Neural cell (in vitro differentiated cells): ENCODE data around the gene PSENEN. TPM values are rescaled to one million over a fixed set of nuclear protein-coding genes. Genes with fewer than 3 reads are reported as not detected.

Source experiments
- H2AFZ ChIP-seq: fragments of 200-600, 300-800 bp; sonication (generic), shearing (Covaris generic); 2 replicates; pipeline ENCODE4 v1.6.0; 2014; ENCODE audit warnings: low read depth, mild to moderate bottlenecking, antibody characterized with exemption, low read length, moderate library complexity
- H3F3A ChIP-seq: fragments of 200-600 bp; shearing (Covaris generic); 2 replicates; pipeline ENCODE4 v1.6.1; 2016; ENCODE audit warnings: mild to moderate bottlenecking, moderate library complexity, mixed read lengths, antibody characterized with exemption, low read length; ENCODE audit not compliant: insufficient read depth, poor library complexity, severe bottlenecking
- H3K27ac ChIP-seq: fragments of 200-600, 300-800 bp; sonication (generic), shearing (Covaris generic); 2 replicates; pipeline ENCODE4 v1.5.1; 2014; ENCODE audit warnings: mild to moderate bottlenecking, low read length, moderate library complexity
- H3K27me3 ChIP-seq: fragments of 300-800, 200-600 bp; sonication (generic), shearing (Covaris generic); 2 replicates; pipeline ENCODE4 v1.6.0; 2014; ENCODE audit warnings: mild to moderate bottlenecking, low read depth, low read length, moderate library complexity; ENCODE audit not compliant: insufficient read depth
- H3K36me3 ChIP-seq: fragments of 300-800, 200-600 bp; sonication (generic), shearing (Covaris generic); 2 replicates; pipeline ENCODE4 v1.5.1; 2014; ENCODE audit warnings: mild to moderate bottlenecking, antibody characterized with exemption, low read length, moderate library complexity; ENCODE audit not compliant: insufficient read depth
- H3K4me2 ChIP-seq: fragments of 300-800, 200-600 bp; sonication (generic), shearing (Covaris generic); 2 replicates; pipeline ENCODE4 v1.6.0; 2014; ENCODE audit warnings: mild to moderate bottlenecking, low read length
- H3K4me3 ChIP-seq: fragments of 300-800, 200-600 bp; sonication (generic), shearing (Covaris generic); 2 replicates; pipeline ENCODE4 v1.5.1; 2014; ENCODE audit warnings: mild to moderate bottlenecking, low read length, moderate library complexity
- H3K79me2 ChIP-seq: fragments of 200-600 bp; shearing (Covaris generic); replicated peaks from 2 replicates; pipeline ENCODE4 v1.6.0; 2014; ENCODE audit warnings: mild to moderate bottlenecking, low read length, moderate library complexity; ENCODE audit not compliant: insufficient read depth
- H3K9ac ChIP-seq: fragments of 300-800, 200-600 bp; sonication (generic), shearing (Covaris generic); 2 replicates; pipeline ENCODE4 v1.6.1; 2016; ENCODE audit warnings: mild to moderate bottlenecking, low read length, mixed read lengths
- H3K9me2 ChIP-seq: fragments of 200-600 bp; shearing (Covaris generic); 2 replicates; pipeline ENCODE4 v1.6.1; 2016; ENCODE audit warnings: mild to moderate bottlenecking, low read length, mixed read lengths; ENCODE audit not compliant: insufficient read depth
- H3K9me3 ChIP-seq: fragments of 200-600, 300-800 bp; sonication (generic), shearing (Covaris generic); 2 replicates; pipeline ENCODE4 v1.6.1; 2016; ENCODE audit warnings: mild to moderate bottlenecking, mixed run types, low read length, moderate library complexity, mixed read lengths
- H4K20me1 ChIP-seq: fragments of 200-600 bp; shearing (Covaris generic); 2 replicates; pipeline ENCODE4 v1.6.1; 2016; ENCODE audit warnings: mild to moderate bottlenecking, mixed run types; ENCODE audit not compliant: insufficient read depth
- EP300 ChIP-seq: fragments of 450-650 bp; conservative IDR thresholded peaks from 2 replicates; pipeline ENCODE4 v1.6.1; 2014; ENCODE audit warnings: antibody characterized with exemption, mild to moderate bottlenecking, moderate library complexity; ENCODE audit not compliant: poor library complexity, severe bottlenecking
- EZH2 ChIP-seq: fragments of 200-600, 300-800 bp; shearing (Covaris generic), sonication (generic); IDR thresholded peaks from 2 replicates; pipeline ENCODE4 v1.6.1; 2014; ENCODE audit warnings: antibody characterized with exemption, low read length, borderline replicate concordance, mild to moderate bottlenecking; ENCODE audit not compliant: insufficient read depth, poor library complexity, severe bottlenecking
- MXI1 ChIP-seq: fragments of 450-650 bp; conservative IDR thresholded peaks from 2 replicates; pipeline ENCODE4 v1.6.1; 2014; ENCODE audit warnings: antibody characterized with exemption, mild to moderate bottlenecking; ENCODE audit not compliant: poor library complexity, severe bottlenecking
- POLR2AphosphoS5 ChIP-seq: IDR thresholded peaks from 2 replicates; pipeline ENCODE4 v1.6.1; 2012
- RAD21 ChIP-seq: fragments of 450-650 bp; conservative IDR thresholded peaks from 2 replicates; pipeline ENCODE4 v1.6.1; 2014; ENCODE audit warnings: antibody characterized with exemption, mild to moderate bottlenecking, moderate library complexity
- SMC3 ChIP-seq: fragments of 450-650 bp; conservative IDR thresholded peaks from 2 replicates; pipeline ENCODE4 v1.6.1; 2014; ENCODE audit warnings: antibody characterized with exemption, mild to moderate bottlenecking, moderate library complexity; ENCODE audit not compliant: poor library complexity
- TAF1 ChIP-seq: IDR thresholded peaks from 2 replicates; pipeline ENCODE4 v1.6.1; 2012; ENCODE audit warnings: low read depth
- polyA plus RNA-seq: library from polyadenylated mRNA; depleted of rRNA; stranded (reverse); fragments of >200 nt; gene quantifications from 2 replicates; pipeline ENCODE4 v1.2.3, GENCODE V29; 2014
- TF ChIP-seq, protein P1 (sequence below): fragments of 450-650 bp; IDR thresholded peaks from 2 replicates; pipeline ENCODE4 v1.5.1; 2014; ENCODE audit warnings: antibody characterized with exemption, mild to moderate bottlenecking, moderate library complexity; ENCODE audit not compliant: poor library complexity, severe bottlenecking
- TF ChIP-seq, protein P2 (sequence below): IDR thresholded peaks from 2 replicates; pipeline ENCODE4 v1.6.1; 2012; ENCODE audit warnings: borderline replicate concordance

Gene PSENEN
- polyA plus RNA-seq, 1 donor from 2014 or later = 46.2 TPM

DNA sequence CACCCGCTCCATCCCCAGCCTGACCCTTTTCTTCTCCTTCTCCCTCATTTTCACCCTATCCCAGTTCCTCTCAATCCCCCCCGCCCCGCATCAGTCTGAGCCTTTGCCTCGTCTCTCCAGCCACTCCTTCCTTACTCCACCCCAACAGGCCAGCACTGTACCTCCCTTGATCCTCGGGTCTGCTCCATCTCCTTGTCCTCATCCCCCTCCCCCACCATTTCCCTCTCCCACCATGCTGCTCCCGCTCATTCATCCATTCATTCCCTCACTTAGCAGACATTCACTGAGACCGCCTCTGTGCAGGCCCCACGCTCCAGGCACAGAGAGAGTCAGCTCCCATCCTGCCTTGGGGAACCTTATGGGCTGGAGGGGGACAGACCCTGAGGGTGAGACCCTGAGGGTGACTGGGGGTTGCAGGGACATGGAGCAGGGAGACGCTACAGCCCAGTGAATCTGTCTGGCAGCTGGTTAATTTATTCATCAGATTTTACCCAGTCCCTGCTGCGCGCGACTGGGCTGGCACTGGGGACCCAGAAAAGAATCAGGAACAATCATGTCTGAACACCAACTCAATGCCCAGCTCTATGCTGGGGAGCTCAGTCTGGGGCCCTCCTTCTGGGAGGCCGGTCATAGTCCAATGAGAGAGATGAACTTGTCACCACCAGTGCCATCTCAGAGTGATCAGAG, 30.8 kb downstream of the PSENEN start:
- peak overlapping the region; percentile 93 for H3K9ac ChIP-seq
- H3K27me3 ChIP-seq = no peaks in the 10 kb centered on the region
- no peaks in the 10 kb centered on the region for H4K20me1 ChIP-seq
- no peaks in the 10 kb centered on the region for H3K36me3 ChIP-seq
- H3K4me3 ChIP-seq = peak overlapping the region; percentile 86
- H3K79me2 ChIP-seq = peaks cover 25% of the 10 kb centered on the region
- no peaks in the 10 kb centered on the region for H3K9me3 ChIP-seq
- H3K27ac ChIP-seq = peak overlapping the region; percentile 79
- peak overlapping the region; percentile 99 for H3K4me2 ChIP-seq
- peak overlapping the region; percentile 3 for H2AFZ ChIP-seq
- no peaks in the 10 kb centered on the region for H3F3A ChIP-seq
- no peaks in the 10 kb centered on the region for H3K9me2 ChIP-seq
- peak; percentile 71 for TF ChIP-seq MXI1
- TF ChIP-seq RAD21 = no peak
- no peak for TF ChIP-seq POLR2AphosphoS5
- TF ChIP-seq SMC3 = peak; percentile 22
- peak; percentile 39 for TF ChIP-seq TAF1

DNA sequence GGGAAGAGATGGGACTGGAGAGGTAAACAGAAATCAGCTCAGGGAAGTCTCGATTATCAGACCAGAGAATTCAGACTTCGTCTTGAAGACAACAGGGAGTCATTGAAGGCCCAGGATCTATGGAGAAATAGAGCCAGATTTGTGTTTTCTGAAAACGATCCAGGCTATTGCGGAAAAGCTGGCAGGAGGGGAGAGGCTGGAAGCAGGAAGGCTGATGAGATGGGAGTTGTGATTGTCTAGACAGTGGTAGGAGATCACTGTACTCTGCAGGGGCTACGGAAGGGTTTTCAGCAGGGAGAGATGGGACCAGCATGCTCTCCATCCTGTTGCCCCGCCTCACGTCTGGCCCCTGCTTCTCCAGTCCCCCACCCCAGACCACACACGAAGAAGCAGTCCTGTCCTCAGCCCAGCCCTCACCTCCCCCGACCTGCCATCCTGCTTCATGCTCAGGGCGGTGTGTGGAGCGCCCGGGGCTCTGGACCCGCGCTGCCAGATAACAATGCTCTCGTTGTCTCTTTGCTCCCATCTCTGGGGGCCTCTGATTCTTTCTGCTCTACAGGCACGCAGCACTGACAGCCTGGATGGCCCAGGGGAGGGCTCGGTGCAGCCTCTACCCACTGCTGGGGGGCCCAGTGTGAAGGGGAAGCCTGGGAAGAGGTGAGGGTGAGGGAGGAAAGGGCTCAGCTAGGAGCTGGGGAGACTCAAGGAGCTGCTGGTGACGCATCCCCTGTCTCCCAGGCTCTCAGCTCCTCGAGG, 31.8 kb downstream of the PSENEN start:
- Histone ChIP-seq H3K9me2 (no peaks in the 10 kb centered on the region), H3F3A (no peaks in the 10 kb centered on the region), H3K9me3 (no peaks in the 10 kb centered on the region), H3K4me2 (peak overlapping the region; percentile 99), H3K9ac (peak overlapping the region; percentile 93), H3K27ac (no peak overlapping the region), H2AFZ (no peak overlapping the region), H3K79me2 (peaks cover 25% of the 10 kb centered on the region), H3K36me3 (no peaks in the 10 kb centered on the region), H3K27me3 (no peaks in the 10 kb centered on the region), H3K4me3 (peak overlapping the region; percentile 86), H4K20me1 (no peaks in the 10 kb centered on the region)
- TF ChIP-seq RAD21 = no peak
- TF ChIP-seq SMC3 = no peak
- no peak for TF ChIP-seq EP300
- TF ChIP-seq TAF1 = no peak
- TF ChIP-seq, protein P1, sequence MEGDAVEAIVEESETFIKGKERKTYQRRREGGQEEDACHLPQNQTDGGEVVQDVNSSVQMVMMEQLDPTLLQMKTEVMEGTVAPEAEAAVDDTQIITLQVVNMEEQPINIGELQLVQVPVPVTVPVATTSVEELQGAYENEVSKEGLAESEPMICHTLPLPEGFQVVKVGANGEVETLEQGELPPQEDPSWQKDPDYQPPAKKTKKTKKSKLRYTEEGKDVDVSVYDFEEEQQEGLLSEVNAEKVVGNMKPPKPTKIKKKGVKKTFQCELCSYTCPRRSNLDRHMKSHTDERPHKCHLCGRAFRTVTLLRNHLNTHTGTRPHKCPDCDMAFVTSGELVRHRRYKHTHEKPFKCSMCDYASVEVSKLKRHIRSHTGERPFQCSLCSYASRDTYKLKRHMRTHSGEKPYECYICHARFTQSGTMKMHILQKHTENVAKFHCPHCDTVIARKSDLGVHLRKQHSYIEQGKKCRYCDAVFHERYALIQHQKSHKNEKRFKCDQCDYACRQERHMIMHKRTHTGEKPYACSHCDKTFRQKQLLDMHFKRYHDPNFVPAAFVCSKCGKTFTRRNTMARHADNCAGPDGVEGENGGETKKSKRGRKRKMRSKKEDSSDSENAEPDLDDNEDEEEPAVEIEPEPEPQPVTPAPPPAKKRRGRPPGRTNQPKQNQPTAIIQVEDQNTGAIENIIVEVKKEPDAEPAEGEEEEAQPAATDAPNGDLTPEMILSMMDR = no peak
- no peak for TF ChIP-seq POLR2AphosphoS5

DNA sequence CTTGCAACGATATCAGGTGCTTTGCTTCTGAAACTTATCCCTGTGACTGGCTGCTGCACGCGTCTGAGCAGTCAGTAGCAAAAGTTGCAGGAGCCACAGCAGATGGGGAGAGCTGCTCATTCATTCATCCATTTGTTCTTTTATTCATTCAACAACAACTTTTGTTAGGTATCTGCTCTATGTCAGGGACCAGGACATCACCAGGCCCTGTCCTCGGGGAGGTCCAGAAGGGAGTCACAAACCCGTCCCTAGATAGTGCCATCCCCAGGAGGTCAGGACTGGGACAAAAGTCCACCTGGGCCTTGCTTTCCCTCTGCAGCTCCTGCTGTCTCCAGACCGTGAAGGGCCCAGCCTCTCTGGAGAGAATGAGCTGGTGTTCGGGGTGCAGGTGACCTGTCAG, 32.5 kb downstream of the PSENEN start:
- Histone ChIP-seq H3K9me3 (no peaks in the 10 kb centered on the region), H3K9me2 (no peaks in the 10 kb centered on the region), H3K27ac (no peak overlapping the region), H2AFZ (no peak overlapping the region), H3K79me2 (peaks cover 25% of the 10 kb centered on the region), H4K20me1 (no peaks in the 10 kb centered on the region), H3K4me2 (peak overlapping the region; percentile 99), H3K36me3 (no peaks in the 10 kb centered on the region), H3K27me3 (no peaks in the 10 kb centered on the region), H3F3A (no peaks in the 10 kb centered on the region), H3K4me3 (peak overlapping the region; percentile 86), H3K9ac (peak overlapping the region; percentile 93)
- TF ChIP-seq, protein P1 = no peak
- TF ChIP-seq RAD21 (no peak), MXI1 (no peak), EP300 (no peak), EZH2 (no peak), TAF1 (no peak), SMC3 (no peak), POLR2AphosphoS5 (no peak)
- TF ChIP-seq, protein P2, sequence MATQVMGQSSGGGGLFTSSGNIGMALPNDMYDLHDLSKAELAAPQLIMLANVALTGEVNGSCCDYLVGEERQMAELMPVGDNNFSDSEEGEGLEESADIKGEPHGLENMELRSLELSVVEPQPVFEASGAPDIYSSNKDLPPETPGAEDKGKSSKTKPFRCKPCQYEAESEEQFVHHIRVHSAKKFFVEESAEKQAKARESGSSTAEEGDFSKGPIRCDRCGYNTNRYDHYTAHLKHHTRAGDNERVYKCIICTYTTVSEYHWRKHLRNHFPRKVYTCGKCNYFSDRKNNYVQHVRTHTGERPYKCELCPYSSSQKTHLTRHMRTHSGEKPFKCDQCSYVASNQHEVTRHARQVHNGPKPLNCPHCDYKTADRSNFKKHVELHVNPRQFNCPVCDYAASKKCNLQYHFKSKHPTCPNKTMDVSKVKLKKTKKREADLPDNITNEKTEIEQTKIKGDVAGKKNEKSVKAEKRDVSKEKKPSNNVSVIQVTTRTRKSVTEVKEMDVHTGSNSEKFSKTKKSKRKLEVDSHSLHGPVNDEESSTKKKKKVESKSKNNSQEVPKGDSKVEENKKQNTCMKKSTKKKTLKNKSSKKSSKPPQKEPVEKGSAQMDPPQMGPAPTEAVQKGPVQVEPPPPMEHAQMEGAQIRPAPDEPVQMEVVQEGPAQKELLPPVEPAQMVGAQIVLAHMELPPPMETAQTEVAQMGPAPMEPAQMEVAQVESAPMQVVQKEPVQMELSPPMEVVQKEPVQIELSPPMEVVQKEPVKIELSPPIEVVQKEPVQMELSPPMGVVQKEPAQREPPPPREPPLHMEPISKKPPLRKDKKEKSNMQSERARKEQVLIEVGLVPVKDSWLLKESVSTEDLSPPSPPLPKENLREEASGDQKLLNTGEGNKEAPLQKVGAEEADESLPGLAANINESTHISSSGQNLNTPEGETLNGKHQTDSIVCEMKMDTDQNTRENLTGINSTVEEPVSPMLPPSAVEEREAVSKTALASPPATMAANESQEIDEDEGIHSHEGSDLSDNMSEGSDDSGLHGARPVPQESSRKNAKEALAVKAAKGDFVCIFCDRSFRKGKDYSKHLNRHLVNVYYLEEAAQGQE = no peak
